Endothelial cell (in vitro differentiated cells): ENCODE measurements around the gene CHRM3. TPM values are rescaled to one million over a fixed set of nuclear protein-coding genes. Genes with fewer than 3 reads are reported as not detected.
A peak's percentile ranks its signal among the peaks of the same experiment; 100 is the strongest.
"Not testable (repeated sequence)": the region's sequence is repeated elsewhere in the genome, so short reads cannot be mapped to it uniquely, and the experiment has no call there.

Experiments used
- DNase-seq: peaks from one replicate; pipeline ENCODE4 v3.0.0; 2021; ENCODE audit warnings: low spot score
- H3K27ac Mint-ChIP-seq: one replicate; pipeline ENCODE4 v1.8.0; 2021; ENCODE audit warnings: mixed read lengths, inconsistent platforms; ENCODE audit not compliant: unreplicated experiment
- H3K27me3 Mint-ChIP-seq: one replicate; pipeline ENCODE4 v1.8.0; 2021; ENCODE audit warnings: mild to moderate bottlenecking, moderate library complexity, mixed read lengths, inconsistent platforms; ENCODE audit not compliant: unreplicated experiment
- H3K36me3 Mint-ChIP-seq: one replicate; pipeline ENCODE4 v1.8.0; 2021; ENCODE audit warnings: mild to moderate bottlenecking, low read depth, mixed read lengths, inconsistent platforms; ENCODE audit not compliant: unreplicated experiment
- H3K4me1 Mint-ChIP-seq: one replicate; pipeline ENCODE4 v1.8.0; 2021; ENCODE audit warnings: mild to moderate bottlenecking, mixed read lengths, inconsistent platforms; ENCODE audit not compliant: unreplicated experiment
- H3K4me3 Mint-ChIP-seq: one replicate; pipeline ENCODE4 v1.8.0; 2021; ENCODE audit warnings: mild to moderate bottlenecking, mixed read lengths, inconsistent platforms; ENCODE audit not compliant: unreplicated experiment
- H3K9me3 Mint-ChIP-seq: one replicate; pipeline ENCODE4 v1.8.0; 2021; ENCODE audit warnings: mixed read lengths, inconsistent platforms; ENCODE audit not compliant: unreplicated experiment
- CTCF ChIP-seq: fragments of 200-600 bp; sonication (generic); IDR thresholded peaks from one replicate; pipeline ENCODE4 v1.5.0; 2021; ENCODE audit warnings: antibody characterized with exemption; ENCODE audit not compliant: unreplicated experiment
- total RNA-seq: library from RNA; stranded (reverse); fragmentation: NEBNext Ultra II Directional; extraction: Animal tissue kit (Norgen Biotek cat#: 25700); gene quantifications from one replicate; pipeline ENCODE4 v1.2.1, GENCODE V29; 2021; ENCODE audit not compliant: unreplicated experiment

CHRM3 gene
- total RNA-seq, 1 donor from 2014 or later, result 41.7 TPM

- no peak for DNase-seq
- no peaks in the 10 kb centered on the region for H3K27me3 Mint-ChIP-seq
- H3K4me1 Mint-ChIP-seq, result peaks cover 9% of the 10 kb centered on the region
- TF ChIP-seq CTCF, result no peak
- H3K27ac Mint-ChIP-seq, result no peak overlapping the region
- H3K9me3 Mint-ChIP-seq, result no peaks in the 10 kb centered on the region
- no peak overlapping the region for H3K4me3 Mint-ChIP-seq
- no peaks in the 10 kb centered on the region for H3K36me3 Mint-ChIP-seq
Measured at GRCh38 chr1:239363930-239364329, 22.4 kb upstream of the CHRM3 start.

GRCh38 chr1:239367196-239367810, 19.1 kb upstream of the CHRM3 start:
- H3K9me3 Mint-ChIP-seq, result no peaks in the 10 kb centered on the region
- H3K4me1 Mint-ChIP-seq, result peaks cover 20% of the 10 kb centered on the region
- H3K36me3 Mint-ChIP-seq, result no peaks in the 10 kb centered on the region
- DNase-seq, result no peak
- no peak overlapping the region for H3K27ac Mint-ChIP-seq
- no peak overlapping the region for H3K4me3 Mint-ChIP-seq
- no peaks in the 10 kb centered on the region for H3K27me3 Mint-ChIP-seq
- no peak for TF ChIP-seq CTCF

GRCh38 chr1:239368436-239369109, 17.8 kb upstream of the CHRM3 start:
- TF ChIP-seq CTCF, result no peak
- Mint-ChIP-seq H3K9me3 (no peaks in the 10 kb centered on the region), H3K27me3 (no peaks in the 10 kb centered on the region), H3K4me3 (no peak overlapping the region), H3K36me3 (no peaks in the 10 kb centered on the region), H3K27ac (peak overlapping the region; percentile 59), H3K4me1 (peaks cover 20% of the 10 kb centered on the region)
- DNase-seq, result no peak

- H3K9me3 Mint-ChIP-seq, H3K36me3 Mint-ChIP-seq, H3K27me3 Mint-ChIP-seq, H3K27ac Mint-ChIP-seq, H3K4me3 Mint-ChIP-seq, DNase-seq: not testable (repeated sequence)
- peaks cover 20% of the 10 kb centered on the region for H3K4me1 Mint-ChIP-seq
Measured at GRCh38 chr1:239370869-239371268, 15.5 kb upstream of the CHRM3 start.

- Mint-ChIP-seq H3K27ac (no peak overlapping the region), H3K9me3 (no peaks in the 10 kb centered on the region), H3K4me3 (no peak overlapping the region), H3K27me3 (peaks cover 3% of the 10 kb centered on the region), H3K36me3 (no peaks in the 10 kb centered on the region), H3K4me1 (peaks cover 13% of the 10 kb centered on the region)
- no peak for TF ChIP-seq CTCF
- no peak for DNase-seq
Measured at GRCh38 chr1:239382666-239383065, 3.7 kb upstream of the CHRM3 start.
